ENCODE results near the gene BICC1. TPM values are rescaled to one million over a fixed set of nuclear protein-coding genes. Genes with fewer than 3 reads are reported as not detected.
A peak's percentile ranks its signal among the peaks of the same experiment; 100 is the strongest.

BICC1 gene
- total RNA-seq, 1 experiment from 2014 or later, result 13.9 TPM

DNA sequence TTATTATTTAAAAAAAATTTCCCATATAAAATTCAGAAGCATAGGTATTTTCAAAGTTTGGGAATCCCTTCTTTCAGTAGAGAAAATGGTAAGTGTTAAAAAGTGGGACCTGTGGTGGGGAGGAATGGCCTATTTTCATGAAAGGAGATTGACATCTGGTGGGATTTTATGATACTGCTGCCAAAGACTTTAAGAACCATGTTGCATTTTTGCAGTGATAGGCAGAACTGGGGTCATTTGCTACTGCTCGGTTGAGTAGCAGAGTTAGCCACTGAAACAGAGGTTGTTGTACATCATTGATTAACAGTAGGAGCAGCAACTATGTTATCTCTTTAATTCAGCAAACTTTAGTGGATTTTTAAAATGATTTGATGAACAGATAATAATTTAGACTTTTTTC, 4.4 kb downstream of the BICC1 start:
- Histone ChIP-seq H3K27me3 (ENCODE audit: low read length) (peaks cover 33% of the 10 kb centered on the region), H3K4me3 (ENCODE audit: low read length) (no peak overlapping the region), H2AFZ (ENCODE audit: low read length) (no peak overlapping the region), H3K9me2 (replicated peaks; ENCODE audit: low read length) (no peaks in the 10 kb centered on the region), H3K4me2 (ENCODE audit: low read length) (peak overlapping the region; percentile 5; the same call in 1 of the 2 replicates), H3K79me2 (ENCODE audit: low read length) (peaks cover 77% of the 10 kb centered on the region), H3K27ac (ENCODE audit: low read length) (0 out of 2 replicates have a peak overlapping the region, but pooled peaks have one; percentile 41), H3F3A (ENCODE audit: low read length, unreplicated experiment) (no peaks in the 10 kb centered on the region), H3K9me3 (ENCODE audit: low read length) (no peaks in the 10 kb centered on the region), H3K9ac (ENCODE audit: low read length) (no peak overlapping the region), H3K4me1 (ENCODE audit: insufficient read depth, low read length) (peaks cover 23% of the 10 kb centered on the region; the same call in 1 of the 2 replicates), H3K36me3 (ENCODE audit: low read depth, low read length) (no peaks in the 10 kb centered on the region), H4K20me1 (ENCODE audit: low read length) (no peaks in the 10 kb centered on the region)
- ATAC-seq (no peak), DNase-seq (peak; percentile 17)
- intact Hi-C loops (cut with micrococcal nuclease), result loop anchor here (5.0 to 10.0 kb wide), 2 partner anchors 105 to 222 kb away; no protein-coding TSS in a partner anchor
- CTCF ChIA-PET, result no interaction called here
- no TSS peak for BruUV-seq (replicated peaks)
- POLR2A ChIA-PET (ENCODE audit: unreplicated experiment), result no interaction called here
- TF ChIP-seq, protein P1, sequence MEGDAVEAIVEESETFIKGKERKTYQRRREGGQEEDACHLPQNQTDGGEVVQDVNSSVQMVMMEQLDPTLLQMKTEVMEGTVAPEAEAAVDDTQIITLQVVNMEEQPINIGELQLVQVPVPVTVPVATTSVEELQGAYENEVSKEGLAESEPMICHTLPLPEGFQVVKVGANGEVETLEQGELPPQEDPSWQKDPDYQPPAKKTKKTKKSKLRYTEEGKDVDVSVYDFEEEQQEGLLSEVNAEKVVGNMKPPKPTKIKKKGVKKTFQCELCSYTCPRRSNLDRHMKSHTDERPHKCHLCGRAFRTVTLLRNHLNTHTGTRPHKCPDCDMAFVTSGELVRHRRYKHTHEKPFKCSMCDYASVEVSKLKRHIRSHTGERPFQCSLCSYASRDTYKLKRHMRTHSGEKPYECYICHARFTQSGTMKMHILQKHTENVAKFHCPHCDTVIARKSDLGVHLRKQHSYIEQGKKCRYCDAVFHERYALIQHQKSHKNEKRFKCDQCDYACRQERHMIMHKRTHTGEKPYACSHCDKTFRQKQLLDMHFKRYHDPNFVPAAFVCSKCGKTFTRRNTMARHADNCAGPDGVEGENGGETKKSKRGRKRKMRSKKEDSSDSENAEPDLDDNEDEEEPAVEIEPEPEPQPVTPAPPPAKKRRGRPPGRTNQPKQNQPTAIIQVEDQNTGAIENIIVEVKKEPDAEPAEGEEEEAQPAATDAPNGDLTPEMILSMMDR (conservative IDR thresholded peaks at IDR 0.05; ENCODE audit: low read depth, low read length), result peak; percentile 42; the same call in 1 of the 2 replicates
- TF ChIP-seq EZH2 (IDR thresholded peaks at IDR 0.05; ENCODE audit: low read length, unreplicated experiment), result no peak

DNA sequence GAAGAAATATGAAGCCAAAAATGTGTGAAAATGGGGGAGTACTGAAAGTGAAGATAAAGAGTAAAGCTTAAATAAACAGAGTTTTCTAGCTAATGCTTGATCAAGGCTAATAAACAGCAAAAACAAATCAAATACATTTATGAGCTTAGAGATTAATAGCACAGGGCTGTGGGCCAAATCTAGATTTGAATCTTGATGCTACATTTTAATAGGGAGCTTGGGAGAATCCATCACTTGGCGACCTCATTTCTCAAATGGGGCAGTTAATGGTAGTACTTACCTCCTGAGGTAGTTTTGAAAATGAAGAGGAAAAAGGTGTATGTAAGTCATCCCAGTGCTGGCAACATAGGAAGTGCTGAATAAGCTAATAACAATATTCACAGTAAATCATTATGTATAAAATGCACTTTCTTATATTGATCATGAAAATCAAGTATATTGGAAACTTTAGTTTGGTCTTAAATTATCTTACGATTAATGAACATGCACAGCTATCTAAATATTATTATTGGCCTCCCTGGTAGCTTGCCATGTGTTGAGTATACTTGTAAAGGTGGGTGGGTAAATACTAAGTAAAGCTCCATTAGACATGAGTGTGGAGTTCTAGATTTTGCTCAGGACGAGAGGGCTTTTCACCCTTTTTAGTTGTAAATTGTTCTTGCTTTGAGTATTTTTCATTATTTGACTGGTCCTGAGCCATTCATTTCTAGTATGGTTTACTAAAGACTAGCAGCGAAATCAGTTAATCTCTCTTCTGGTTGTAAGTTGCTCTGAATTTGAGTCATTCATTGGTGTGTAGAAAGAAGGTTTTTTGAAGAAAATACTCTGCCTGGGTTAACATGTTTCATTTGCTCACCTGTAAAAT, 5.1 kb downstream of the BICC1 start:
- peak overlapping the region; percentile 52 for H3K4me2 ChIP-seq (ENCODE audit: low read length)
- peaks cover 28% of the 10 kb centered on the region for H3K27me3 ChIP-seq (ENCODE audit: low read length)
- intact Hi-C loops (cut with micrococcal nuclease), result loop anchor here (5.0 to 10.0 kb wide), 2 partner anchors 105 to 223 kb away; no protein-coding TSS in a partner anchor
- ChIA-PET POLR2A (ENCODE audit: unreplicated experiment) (no interaction called here), CTCF (interaction anchor here (0.6 kb wide), 3 partner anchors 13 to 360 kb away, joined by 3 to 4 read pairs (median 3); no protein-coding TSS in a partner anchor)
- no peaks in the 10 kb centered on the region for H3K9me2 ChIP-seq (replicated peaks; ENCODE audit: low read length)
- no peaks in the 10 kb centered on the region for H4K20me1 ChIP-seq (ENCODE audit: low read length)
- H3K4me3 ChIP-seq (ENCODE audit: low read length), result no peak overlapping the region
- H3K27ac ChIP-seq (ENCODE audit: low read length), result no peak overlapping the region
- no TSS peak for BruUV-seq (replicated peaks)
- H3K9ac ChIP-seq (ENCODE audit: low read length), result no peak overlapping the region
- H3K4me1 ChIP-seq (ENCODE audit: insufficient read depth, low read length), result peaks cover 23% of the 10 kb centered on the region; the same call in 1 of the 2 replicates
- H3K9me3 ChIP-seq (ENCODE audit: low read length), result no peaks in the 10 kb centered on the region
- no peaks in the 10 kb centered on the region for H3K36me3 ChIP-seq (ENCODE audit: low read depth, low read length)
- no peak overlapping the region for H2AFZ ChIP-seq (ENCODE audit: low read length)
- H3K79me2 ChIP-seq (ENCODE audit: low read length), result peaks cover 77% of the 10 kb centered on the region
- ATAC-seq (no peak), DNase-seq (peak; percentile 23)
- no peaks in the 10 kb centered on the region for H3F3A ChIP-seq (ENCODE audit: low read length, unreplicated experiment)
- TF ChIP-seq EZH2 (IDR thresholded peaks at IDR 0.05; ENCODE audit: low read length, unreplicated experiment) (no peak), EZH2phosphoT487 (IDR thresholded peaks at IDR 0.05; ENCODE audit: borderline replicate concordance, low read length) (no peak)
- TF ChIP-seq, protein P1 (conservative IDR thresholded peaks at IDR 0.05; ENCODE audit: low read depth, low read length), result no peak

Measured in PC-3 (cell line).